ENCODE measurements around the gene CCDC116.

DNA sequence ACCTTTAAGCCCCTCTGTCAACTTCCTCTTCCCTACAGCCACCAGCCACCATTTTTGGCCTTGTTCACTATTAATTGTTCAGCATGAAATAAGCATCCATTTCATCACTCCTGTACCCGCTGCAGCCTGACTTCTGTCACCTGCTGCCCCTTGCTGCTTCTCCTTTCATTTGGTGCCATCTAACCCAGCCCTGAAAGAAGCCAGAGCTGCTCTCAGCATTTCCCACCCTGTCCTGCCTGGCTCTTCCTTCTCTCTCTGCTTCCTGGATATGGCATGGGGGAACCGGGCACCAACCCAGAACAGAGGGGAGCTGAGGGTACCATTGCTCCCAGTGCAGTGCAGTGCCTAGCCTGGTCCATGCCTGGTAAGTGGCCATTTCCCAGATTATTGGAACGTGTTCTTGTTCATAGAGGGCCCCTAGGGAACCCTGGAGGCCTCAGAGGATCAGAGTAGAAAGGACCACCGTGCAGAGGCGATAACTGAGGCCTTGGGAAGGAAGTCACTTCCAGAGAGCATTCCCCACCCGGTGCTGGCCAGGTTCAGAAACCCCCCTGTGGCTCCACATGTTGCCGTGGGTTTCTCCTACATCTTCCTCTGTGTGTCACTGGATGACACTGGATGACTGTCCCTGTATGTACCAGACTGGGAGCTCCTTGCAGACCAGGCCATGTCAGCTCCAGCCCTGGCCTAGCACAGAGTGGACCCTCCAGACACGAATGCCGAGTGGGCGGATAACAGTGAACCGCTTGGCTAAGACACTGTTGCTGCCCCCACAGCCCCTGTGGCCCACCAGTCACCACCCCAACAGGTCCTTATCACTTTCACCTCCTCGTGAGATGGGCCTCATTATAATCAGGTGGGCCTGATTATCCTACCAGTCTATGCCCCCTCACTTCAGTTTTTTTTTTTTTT lies 7.4 kb upstream of the CCDC116 start:
- TF ChIP-seq POLR2AphosphoS5 (IDR thresholded peaks at IDR 0.05) = no peak
- TF ChIP-seq, protein P1, sequence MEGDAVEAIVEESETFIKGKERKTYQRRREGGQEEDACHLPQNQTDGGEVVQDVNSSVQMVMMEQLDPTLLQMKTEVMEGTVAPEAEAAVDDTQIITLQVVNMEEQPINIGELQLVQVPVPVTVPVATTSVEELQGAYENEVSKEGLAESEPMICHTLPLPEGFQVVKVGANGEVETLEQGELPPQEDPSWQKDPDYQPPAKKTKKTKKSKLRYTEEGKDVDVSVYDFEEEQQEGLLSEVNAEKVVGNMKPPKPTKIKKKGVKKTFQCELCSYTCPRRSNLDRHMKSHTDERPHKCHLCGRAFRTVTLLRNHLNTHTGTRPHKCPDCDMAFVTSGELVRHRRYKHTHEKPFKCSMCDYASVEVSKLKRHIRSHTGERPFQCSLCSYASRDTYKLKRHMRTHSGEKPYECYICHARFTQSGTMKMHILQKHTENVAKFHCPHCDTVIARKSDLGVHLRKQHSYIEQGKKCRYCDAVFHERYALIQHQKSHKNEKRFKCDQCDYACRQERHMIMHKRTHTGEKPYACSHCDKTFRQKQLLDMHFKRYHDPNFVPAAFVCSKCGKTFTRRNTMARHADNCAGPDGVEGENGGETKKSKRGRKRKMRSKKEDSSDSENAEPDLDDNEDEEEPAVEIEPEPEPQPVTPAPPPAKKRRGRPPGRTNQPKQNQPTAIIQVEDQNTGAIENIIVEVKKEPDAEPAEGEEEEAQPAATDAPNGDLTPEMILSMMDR (IDR thresholded peaks at IDR 0.05) = no peak
- no peak for TF ChIP-seq POLR2A (IDR thresholded peaks at IDR 0.05)
